WTC11 (cell line): Measurements from ENCODE around the gene TMEM258.
A peak's percentile ranks its signal among the peaks of the same experiment; 100 is the strongest.

Experiments
- ATF2 ChIP-seq: sonication (generic); formaldehyde crosslinking; IDR thresholded peaks from 2 replicates; pipeline ENCODE4 v1.8.1; 2022; ENCODE audit warnings: low read depth, missing genetic modification reagents, borderline replicate concordance
- CTCF ChIP-seq: fragments of 200-600 bp; IDR thresholded peaks from 2 replicates; pipeline ENCODE4 v1.8.0; 2022; ENCODE audit warnings: antibody characterized with exemption
- JUN ChIP-seq: sonication (generic); formaldehyde crosslinking; IDR thresholded peaks from 2 replicates; pipeline ENCODE4 v1.8.0; 2023; ENCODE audit warnings: mild to moderate bottlenecking, missing genetic modification reagents
- MAX ChIP-seq: sonication (generic); formaldehyde crosslinking; IDR thresholded peaks from 2 replicates; pipeline ENCODE4 v1.8.0; 2022; ENCODE audit warnings: mild to moderate bottlenecking, missing genetic modification reagents
- NR2C2 ChIP-seq: sonication (generic); formaldehyde crosslinking; IDR thresholded peaks from 2 replicates; pipeline ENCODE4 v1.8.0; 2022; ENCODE audit warnings: mild to moderate bottlenecking, missing genetic modification reagents
- PREB ChIP-seq: sonication (generic); formaldehyde crosslinking; IDR thresholded peaks from 2 replicates; pipeline ENCODE4 v1.8.1; 2022; ENCODE audit warnings: mild to moderate bottlenecking, missing genetic modification reagents, moderate library complexity, borderline replicate concordance
- SOX15 ChIP-seq: fragments of 250-450 bp; sonication (Bioruptor Pico); IDR thresholded peaks from 2 replicates; pipeline ENCODE4 v1.9.0; 2021; ENCODE audit warnings: mild to moderate bottlenecking
- SP1 ChIP-seq: sonication (generic); formaldehyde crosslinking; conservative IDR thresholded peaks from 2 replicates; pipeline ENCODE4 v1.8.1; 2022; ENCODE audit warnings: missing genetic modification reagents
- TEAD4 ChIP-seq: sonication (generic); formaldehyde crosslinking; IDR thresholded peaks from 2 replicates; pipeline ENCODE4 v1.8.0; 2022; ENCODE audit warnings: mild to moderate bottlenecking, missing genetic modification reagents
- ZNF121 ChIP-seq: sonication (generic); formaldehyde crosslinking; IDR thresholded peaks from 2 replicates; pipeline ENCODE4 v1.8.0; 2023; ENCODE audit warnings: missing genetic modification reagents

- no peak for TF ChIP-seq ZNF121 (CRISPR knock-in tag)
- TF ChIP-seq CTCF, result peak; percentile 63
- TF ChIP-seq JUN (CRISPR knock-in tag), result no peak
- no peak for TF ChIP-seq MAX (CRISPR knock-in tag)
- no peak for TF ChIP-seq NR2C2
- TF ChIP-seq PREB (CRISPR knock-in tag), result no peak
- TF ChIP-seq TEAD4 (CRISPR knock-in tag), result no peak
- TF ChIP-seq SOX15, result no peak
- no peak for TF ChIP-seq ATF2 (CRISPR knock-in tag)
- no peak for TF ChIP-seq SP1 (CRISPR knock-in tag)
These were observed 4.4 kb downstream of the TMEM258 start for GRCh38 chr11:61787928-61788491.
